GM23338 (cell line): ENCODE results near the gene LRTM2. TPM values are rescaled to one million over a fixed set of nuclear protein-coding genes. Genes with fewer than 3 reads are reported as not detected.

Experiments used
- ATAC-seq: fragments of 200-7000 bp; cut with Tn5 transposase; 3 replicates; pipeline ENCODE4 v1.9.1; 2020
- DNase-seq: peaks from one replicate; pipeline ENCODE4 v3.0.0-alpha.2; 2015; ENCODE audit warnings: low spot score
- H2AFZ ChIP-seq: fragments of 200-600 bp; sonication (generic); 2 replicates; pipeline ENCODE4 v1.8.0; 2016; ENCODE audit warnings: antibody characterized with exemption, mild to moderate bottlenecking, moderate library complexity
- H3F3A ChIP-seq: fragments of 200-600 bp; sonication (generic); replicated peaks from 2 replicates; pipeline ENCODE4 v1.8.0; 2017; ENCODE audit warnings: antibody characterized with exemption, mixed run types, low read depth
- H3K27ac ChIP-seq: fragments of 200-600 bp; sonication (generic); 2 replicates; pipeline ENCODE4 v1.6.1; 2016; ENCODE audit warnings: low read depth
- H3K27me3 ChIP-seq: fragments of 200-600 bp; sonication (generic); 2 replicates; pipeline ENCODE4 v1.8.0; 2016; ENCODE audit warnings: mild to moderate bottlenecking, mixed run types, moderate library complexity; ENCODE audit not compliant: insufficient read depth
- H3K36me3 ChIP-seq: fragments of 200-600 bp; sonication (generic); 2 replicates; pipeline ENCODE4 v1.8.0; 2016; ENCODE audit warnings: mild to moderate bottlenecking; ENCODE audit not compliant: insufficient read depth
- H3K4me1 ChIP-seq: fragments of 200-600 bp; sonication (generic); 2 replicates; pipeline ENCODE4 v1.8.0; 2016; ENCODE audit warnings: mild to moderate bottlenecking, moderate library complexity; ENCODE audit not compliant: insufficient read depth
- H3K4me2 ChIP-seq: fragments of 200-600 bp; sonication (generic); 2 replicates; pipeline ENCODE4 v1.7.1; 2017; ENCODE audit warnings: mixed run types
- H3K4me3 ChIP-seq: fragments of 200-600 bp; sonication (generic); 2 replicates; pipeline ENCODE4 v1.6.1; 2016; ENCODE audit warnings: mixed run types
- H3K79me2 ChIP-seq: fragments of 200-600 bp; sonication (generic); replicated peaks from 2 replicates; pipeline ENCODE4 v1.8.0; 2017; ENCODE audit warnings: mild to moderate bottlenecking; ENCODE audit not compliant: insufficient read depth
- H3K9me2 ChIP-seq: fragments of 200-600 bp; sonication (generic); 2 replicates; pipeline ENCODE4 v1.8.0; 2017; ENCODE audit not compliant: insufficient read depth
- H4K20me1 ChIP-seq: fragments of 200-600 bp; sonication (generic); replicated peaks from 2 replicates; pipeline ENCODE4 v1.8.0; 2017; ENCODE audit warnings: mild to moderate bottlenecking; ENCODE audit not compliant: insufficient read depth
- H3K27ac Mint-ChIP-seq: 2 replicates; pipeline ENCODE4 v1.8.0; 2020; ENCODE audit warnings: inconsistent platforms, mild to moderate bottlenecking, moderate library complexity, mixed read lengths
- H3K27me3 Mint-ChIP-seq: 3 replicates; pipeline ENCODE4 v1.8.0; 2022; ENCODE audit warnings: low read depth, mild to moderate bottlenecking, moderate library complexity, mixed read lengths, inconsistent platforms; ENCODE audit not compliant: insufficient read depth, poor library complexity
- H3K36me3 Mint-ChIP-seq: 3 replicates; pipeline ENCODE4 v1.8.0; 2021; ENCODE audit warnings: low read depth, mild to moderate bottlenecking, inconsistent platforms, moderate library complexity, mixed read lengths
- H3K4me1 Mint-ChIP-seq: 3 replicates; pipeline ENCODE4 v1.8.0; 2020; ENCODE audit warnings: mild to moderate bottlenecking, inconsistent platforms, mixed read lengths
- H3K4me3 Mint-ChIP-seq: 3 replicates; pipeline ENCODE4 v1.8.0; 2021; ENCODE audit warnings: moderate library complexity, mild to moderate bottlenecking, inconsistent platforms, mixed read lengths
- H3K9me3 Mint-ChIP-seq: 3 replicates; pipeline ENCODE4 v1.8.0; 2020; ENCODE audit warnings: moderate library complexity, mild to moderate bottlenecking, inconsistent platforms, mixed read lengths
- CREB1 ChIP-seq: fragments of 250-450 bp; sonication (Bioruptor Pico); IDR thresholded peaks from 2 replicates; pipeline ENCODE4 v1.5.0; 2020; ENCODE audit warnings: low read depth, mild to moderate bottlenecking, moderate library complexity
- CTCF ChIP-seq, 2 experiments: fragments of 200-600 bp in 1 of 2; sonication (generic) in 1 of 2; conservative IDR thresholded peaks; 2 replicates each; pipeline versions ENCODE4 v1.5.1 to v1.6.1; 2016 to 2017; ENCODE audit warnings: antibody characterized with exemption in 2 of 2, low read depth in 2 of 2, mild to moderate bottlenecking in 2 of 2, moderate library complexity in 1 of 2
- ETS1 ChIP-seq: IDR thresholded peaks from 2 replicates; pipeline ENCODE4 v1.6.1; 2016; ENCODE audit warnings: antibody characterized with exemption
- EZH2 ChIP-seq: fragments of 200-600 bp; sonication (generic); IDR thresholded peaks from one replicate; pipeline ENCODE4 v1.8.0; 2017; ENCODE audit warnings: antibody characterized with exemption, mild to moderate bottlenecking, low read depth; ENCODE audit not compliant: unreplicated experiment
- EZH2phosphoT487 ChIP-seq: fragments of 200-600 bp; sonication (generic); IDR thresholded peaks from one replicate; pipeline ENCODE4 v1.8.1; 2018; ENCODE audit warnings: antibody characterized with exemption; ENCODE audit not compliant: unreplicated experiment
- JUNB ChIP-seq: IDR thresholded peaks from one replicate; pipeline ENCODE4 v1.6.1; 2016; ENCODE audit warnings: antibody characterized with exemption; ENCODE audit not compliant: unreplicated experiment
- NANOG ChIP-seq: IDR thresholded peaks from 2 replicates; pipeline ENCODE4 v1.6.1; 2016; ENCODE audit warnings: antibody characterized with exemption, borderline replicate concordance
- POLR2AphosphoS5 ChIP-seq: IDR thresholded peaks from 2 replicates; pipeline ENCODE4 v1.6.1; 2016; ENCODE audit warnings: antibody characterized with exemption, low read depth
- REST ChIP-seq: IDR thresholded peaks from one replicate; pipeline ENCODE4 v1.6.1; 2018; ENCODE audit warnings: antibody characterized with exemption; ENCODE audit not compliant: unreplicated experiment
- STAT1 ChIP-seq: IDR thresholded peaks from one replicate; pipeline ENCODE4 v1.6.1; 2016; ENCODE audit warnings: antibody characterized with exemption; ENCODE audit not compliant: unreplicated experiment
- ZNF114 ChIP-seq: fragments of 250-450 bp; sonication (Bioruptor Pico); IDR thresholded peaks from 2 replicates; pipeline ENCODE4 v1.5.0; 2020; ENCODE audit warnings: mild to moderate bottlenecking, moderate library complexity
- ZNF331 ChIP-seq: fragments of 250-450 bp; sonication (Bioruptor Pico); IDR thresholded peaks from 2 replicates; pipeline ENCODE4 v1.5.0; 2020; ENCODE audit warnings: low read depth, mild to moderate bottlenecking, moderate library complexity
- ZNF462 ChIP-seq: fragments of 250-450 bp; sonication (Bioruptor Pico); IDR thresholded peaks from 2 replicates; pipeline ENCODE4 v1.5.0; 2020; ENCODE audit warnings: mild to moderate bottlenecking, moderate library complexity
- polyA plus RNA-seq: library from polyadenylated mRNA; unstranded; fragments of >200 nt; fragmentation: Nextera tagmentation; extraction: Ambion mirVana; gene quantifications from 2 replicates; pipeline ENCODE4 v1.2.1, GENCODE V29; 2016
- total RNA-seq: library from RNA; depleted of rRNA; stranded (reverse); fragments of >200 nt; shearing (Covaris generic); gene quantifications from 2 replicates; pipeline ENCODE4 v1.2.3, GENCODE V29; 2014

Gene LRTM2
- total and polyA plus RNA-seq, 2 experiments from 2014 or later: 0.08 TPM; not detected in 1

GRCh38 chr12:1872448-1872847, 52.1 kb downstream of the LRTM2 start:
- Histone ChIP-seq H2AFZ (no peak overlapping the region), H3K27ac (no peak overlapping the region), H3K27me3 (no peaks in the 10 kb centered on the region), H3F3A (peaks cover 7% of the 10 kb centered on the region; the same call in 1 of the 2 replicates), H3K9me2 (no peaks in the 10 kb centered on the region), H3K4me1 (no peaks in the 10 kb centered on the region), H3K4me2 (no peak overlapping the region), H3K79me2 (no peaks in the 10 kb centered on the region), H3K36me3 (no peaks in the 10 kb centered on the region), H3K4me3 (no peak overlapping the region), H4K20me1 (no peaks in the 10 kb centered on the region)
- Mint-ChIP-seq H3K9me3 (no peaks in the 10 kb centered on the region), H3K4me3 (no peak overlapping the region), H3K36me3 (no peaks in the 10 kb centered on the region), H3K27me3 (peaks cover 6% of the 10 kb centered on the region), H3K27ac (no peak overlapping the region), H3K4me1 (peaks cover 5% of the 10 kb centered on the region; the same call in 2 of the 3 replicates)
- TF ChIP-seq EZH2 (no peak), EZH2phosphoT487 (no peak), NANOG (no peak), POLR2AphosphoS5 (no peak), CTCF (conservative IDR thresholded peaks at IDR 0.05; ENCODE audit: low read depth in 2 of 2) (no peak), REST (no peak), ZNF462 (CRISPR knock-in tag) (no peak), CREB1 (no peak), ETS1 (no peak), ZNF114 (no peak), JUNB (no peak), STAT1 (no peak), ZNF331 (CRISPR knock-in tag) (no peak)
- no peak for ATAC-seq
- no peak for DNase-seq
